IMR-90 (cell line): Measurements from ENCODE around the gene PRR9. TPM values are rescaled to one million over a fixed set of nuclear protein-coding genes. Genes with fewer than 3 reads are reported as not detected.

Experiments
- ATAC-seq: fragments of 200-7000 bp; cut with Tn5 transposase; 2 replicates; pipeline ENCODE4 v1.9.1; 2020; ENCODE audit warnings: low read depth, mild to moderate bottlenecking, moderate library complexity
- BruUV-seq: library from RNA; stranded (reverse); fragments of 400-500 nt; replicated peaks from 2 replicates; lab custom pipeline; 2021; lab: Mats Ljungman, UMichigan
- CTCF ChIA-PET: fragments of 300-600 bp; formaldehyde crosslinking; extraction: SDS; loops from one replicate; lab custom pipeline; 2021; ENCODE audit warnings: antibody characterized with exemption; lab: Yijun Ruan, JAX
- POLR2A ChIA-PET: fragments of 300-600 bp; sonication (Branson Sonifier 250); formaldehyde crosslinking; loops from one replicate; lab custom pipeline; 2022; ENCODE audit warnings: antibody characterized with exemption; ENCODE audit not compliant: unreplicated experiment; lab: Charles Lee
- DNase-seq: peaks from one replicate; pipeline ENCODE4 v3.0.0; 2013
- H2AFZ ChIP-seq: replicated peaks from 2 replicates; pipeline ENCODE3; 2013; ENCODE audit warnings: low read length, mild to moderate bottlenecking; ENCODE audit not compliant: poor library complexity
- H2AK5ac ChIP-seq: 2 replicates; pipeline ENCODE4 v1.6.1; 2013; ENCODE audit warnings: low read depth, low read length, inconsistent platforms
- H2AK9ac ChIP-seq: replicated peaks from 2 replicates; pipeline ENCODE3; 2013; ENCODE audit warnings: mild to moderate bottlenecking, low read depth, low read length, moderate library complexity; ENCODE audit not compliant: poor library complexity
- H2BK120ac ChIP-seq: 2 replicates; pipeline ENCODE4 v1.6.1; 2013; ENCODE audit warnings: low read depth, low read length, inconsistent platforms
- H2BK15ac ChIP-seq: 3 replicates; pipeline ENCODE4 v1.6.1; 2013; ENCODE audit warnings: low read depth, low read length, inconsistent platforms
- H2BK20ac ChIP-seq: 2 replicates; pipeline ENCODE4 v1.6.1; 2013; ENCODE audit warnings: low read depth, mild to moderate bottlenecking, inconsistent platforms, low read length, moderate library complexity
- H2BK5ac ChIP-seq: 2 replicates; pipeline ENCODE4 v1.6.1; 2013; ENCODE audit warnings: mild to moderate bottlenecking, low read depth, low read length, inconsistent platforms; ENCODE audit not compliant: poor library complexity, severe bottlenecking
- H3K14ac ChIP-seq: replicated peaks from 2 replicates; pipeline ENCODE4 v1.6.1; 2013; ENCODE audit warnings: low read depth, low read length, inconsistent platforms
- H3K18ac ChIP-seq: 2 replicates; pipeline ENCODE4 v1.6.1; 2013; ENCODE audit warnings: low read depth, low read length, control low read depth
- H3K23ac ChIP-seq: 2 replicates; pipeline ENCODE4 v1.6.1; 2013; ENCODE audit warnings: low read depth, low read length, inconsistent platforms
- H3K27ac ChIP-seq: 2 replicates; pipeline ENCODE4 v1.5.1; 2013; ENCODE audit warnings: mild to moderate bottlenecking, control low read depth, low read length; ENCODE audit not compliant: insufficient read depth
- H3K27me3 ChIP-seq: 2 replicates; pipeline ENCODE4 v1.6.1; 2013; ENCODE audit warnings: low read length; ENCODE audit not compliant: control insufficient read depth, insufficient read depth
- H3K36me3 ChIP-seq: 2 replicates; pipeline ENCODE4 v1.6.1; 2013; ENCODE audit warnings: low read length, mixed read lengths; ENCODE audit not compliant: control insufficient read depth, insufficient read depth
- H3K4ac ChIP-seq: 2 replicates; pipeline ENCODE4 v1.6.1; 2013; ENCODE audit warnings: low read depth, low read length, inconsistent platforms
- H3K4me1 ChIP-seq: 2 replicates; pipeline ENCODE4 v1.6.1; 2013; ENCODE audit warnings: low read length, mixed read lengths; ENCODE audit not compliant: control insufficient read depth, insufficient read depth
- H3K4me2 ChIP-seq: 2 replicates; pipeline ENCODE4 v1.6.1; 2013; ENCODE audit warnings: low read depth, mild to moderate bottlenecking, control low read depth, low read length, moderate library complexity
- H3K4me3 ChIP-seq: 2 replicates; pipeline ENCODE4 v1.5.1; 2013; ENCODE audit warnings: low read depth, mild to moderate bottlenecking, control low read depth, low read length, moderate library complexity; ENCODE audit not compliant: insufficient read depth
- H3K56ac ChIP-seq: 2 replicates; pipeline ENCODE4 v1.6.1; 2013; ENCODE audit warnings: low read length, inconsistent platforms; ENCODE audit not compliant: insufficient read depth; ENCODE audit errors: extremely low read depth
- H3K79me1 ChIP-seq, 2 experiments: 2 replicates each; pipeline ENCODE4 v1.6.1; 2013; ENCODE audit warnings: low read length in 2 of 2, inconsistent platforms in 1 of 2, low read depth in 1 of 2
- H3K9ac ChIP-seq: 2 replicates; pipeline ENCODE4 v1.6.1; 2013; ENCODE audit warnings: low read depth, low read length, control low read depth
- H3K9me1 ChIP-seq: 2 replicates; pipeline ENCODE4 v1.6.1; 2013; ENCODE audit warnings: low read length, inconsistent platforms; ENCODE audit not compliant: insufficient read depth
- H3K9me3 ChIP-seq: 2 replicates; pipeline ENCODE4 v1.6.1; 2013; ENCODE audit warnings: low read length; ENCODE audit not compliant: control insufficient read depth, insufficient read depth
- H4K20me1 ChIP-seq: 2 replicates; pipeline ENCODE4 v1.6.1; 2013; ENCODE audit warnings: low read length, inconsistent platforms; ENCODE audit not compliant: insufficient read depth
- H4K5ac ChIP-seq: 2 replicates; pipeline ENCODE4 v1.6.1; 2013; ENCODE audit warnings: mild to moderate bottlenecking, low read depth, low read length, control low read depth
- H4K8ac ChIP-seq, 2 experiments: 2 replicates each; pipeline ENCODE4 v1.6.1; 2013; ENCODE audit warnings: low read depth in 2 of 2, low read length in 2 of 2, control low read depth in 1 of 2, inconsistent platforms in 1 of 2
- H4K91ac ChIP-seq: 2 replicates; pipeline ENCODE4 v1.6.1; 2013; ENCODE audit warnings: low read depth, low read length, inconsistent platforms; ENCODE audit not compliant: insufficient read depth
- BHLHE40 ChIP-seq: fragments of 150-350 bp; IDR thresholded peaks from 2 replicates; pipeline ENCODE4 v1.6.1; 2016; ENCODE audit warnings: mild to moderate bottlenecking, low read depth, low read length
- CEBPB ChIP-seq: IDR thresholded peaks from 2 replicates; pipeline ENCODE4 v1.6.1; 2012; ENCODE audit warnings: low read depth, low read length, improper control_type of control experiment
- CHD1 ChIP-seq: IDR thresholded peaks from 2 replicates; pipeline ENCODE4 v1.6.1; 2012; ENCODE audit warnings: low read depth, low read length, improper control_type of control experiment
- ELK1 ChIP-seq: fragments of 150-350 bp; IDR thresholded peaks from 2 replicates; pipeline ENCODE4 v1.6.1; 2016; ENCODE audit warnings: low read depth, mild to moderate bottlenecking, low read length, moderate library complexity, borderline replicate concordance
- FOS ChIP-seq: fragments of 150-350 bp; IDR thresholded peaks from 2 replicates; pipeline ENCODE4 v1.6.1; 2016; ENCODE audit warnings: low read depth, low read length
- MAFK ChIP-seq: IDR thresholded peaks from 2 replicates; pipeline ENCODE4 v1.6.1; 2012; ENCODE audit warnings: low read depth, low read length, improper control_type of control experiment
- MAZ ChIP-seq: IDR thresholded peaks from 2 replicates; pipeline ENCODE4 v1.6.1; 2012; ENCODE audit warnings: low read depth, mild to moderate bottlenecking, low read length, improper control_type of control experiment, moderate library complexity, borderline replicate concordance
- MXI1 ChIP-seq: IDR thresholded peaks from 2 replicates; pipeline ENCODE4 v1.6.1; 2012; ENCODE audit warnings: low read depth, mild to moderate bottlenecking, low read length, moderate library complexity, borderline replicate concordance
- NFE2L2 ChIP-seq: fragments of 150-350 bp; IDR thresholded peaks from 2 replicates; pipeline ENCODE4 v1.6.1; 2016; ENCODE audit warnings: low read depth, mild to moderate bottlenecking, low read length
- POLR2A ChIP-seq: IDR thresholded peaks from 2 replicates; pipeline ENCODE4 v1.6.1; 2012; ENCODE audit warnings: mild to moderate bottlenecking, low read depth, low read length
- RAD21 ChIP-seq: IDR thresholded peaks from 2 replicates; pipeline ENCODE4 v1.6.1; 2012; ENCODE audit warnings: low read length, improper control_type of control experiment
- RCOR1 ChIP-seq: IDR thresholded peaks from 2 replicates; pipeline ENCODE4 v1.6.1; 2012; ENCODE audit warnings: mild to moderate bottlenecking, low read length, improper control_type of control experiment; ENCODE audit not compliant: insufficient replicate concordance
- RFX5 ChIP-seq: IDR thresholded peaks from 2 replicates; pipeline ENCODE4 v1.8.0; 2012; ENCODE audit warnings: low read depth, mild to moderate bottlenecking, low read length, moderate library complexity
- SMC3 ChIP-seq: fragments of 150-350 bp; IDR thresholded peaks from 2 replicates; pipeline ENCODE4 v1.6.1; 2016; ENCODE audit warnings: low read depth, mild to moderate bottlenecking, antibody characterized with exemption, low read length, moderate library complexity
- USF2 ChIP-seq: fragments of 150-350 bp; IDR thresholded peaks from 2 replicates; pipeline ENCODE4 v1.6.1; 2017; ENCODE audit warnings: mild to moderate bottlenecking, antibody characterized with exemption, low read length, low read depth
- WGBS, 2 experiments: methylation state at CpG; one replicate each; pipeline versions ENCODE4 v1.1.5 to v1.1.7; 2013; ENCODE audit warnings: missing lambda C conversion rate in 2 of 2; ENCODE audit not compliant: insufficient read length in 1 of 2; ENCODE audit errors: extremely low coverage in 2 of 2; 5-methylcytosine and 5-hydroxymethylcytosine counted together
- dilution Hi-C: fragments of 300-500 bp; cut with HindIII; formaldehyde crosslinking; loops from one replicate; pipeline ENCODE4 v1.14.3; 2018; ENCODE audit warnings: low sequenced_read_pairs; ENCODE audit not compliant: unreplicated experiment
- in situ Hi-C: fragments of 300-500 bp; cut with MboI; formaldehyde crosslinking; loops from 3 replicates; pipeline ENCODE4 v1.14.3; 2019; ENCODE audit warnings: low sequenced_read_pairs, inconsistent platforms, mixed read lengths
- intact Hi-C: fragments of 100-400 bp; cut with micrococcal nuclease; formaldehyde crosslinking; loops from 2 replicates; pipeline ENCODE4 v1.10.0; 2022
- polyA plus RNA-seq, 3 experiments: library from polyadenylated mRNA; depleted of rRNA; stranded (reverse); fragments of >200 nt; gene quantifications; 2 replicates each; pipeline ENCODE4 v1.2.3, GENCODE V29; 2012; ENCODE audit warnings: low replicate concordance in 1 of 3
- total RNA-seq: library from RNA; depleted of rRNA; stranded (reverse); fragments of >200 nt; gene quantifications from 2 replicates; pipeline ENCODE4 v1.2.3, GENCODE V29; 2012

Gene PRR9
- total and polyA plus RNA-seq, 2 of the 4 experiments (the other 2 are of a cell fraction): not detected

DNA sequence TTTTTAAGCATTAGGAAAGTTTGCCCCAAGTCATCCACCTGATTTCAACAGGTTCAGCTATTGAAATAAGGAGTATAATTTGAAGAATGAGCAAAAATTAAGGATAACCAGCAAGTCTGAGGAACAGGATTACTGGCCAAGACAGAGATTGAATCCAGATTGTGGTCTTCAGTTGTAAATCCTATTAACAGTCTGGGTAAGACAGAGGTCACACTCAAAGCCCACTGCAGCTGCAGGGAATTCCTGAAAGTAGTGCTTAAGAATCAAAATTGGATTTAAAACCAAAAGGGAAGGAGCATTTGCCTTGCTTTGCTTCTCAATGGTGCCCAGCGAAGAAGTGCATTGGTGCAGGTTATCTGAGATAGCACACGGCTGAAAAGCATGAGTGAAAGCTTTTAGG lies 35.7 kb downstream of the PRR9 start:
- Histone ChIP-seq H2AK9ac (no peak overlapping the region), H3K56ac (no peak overlapping the region), H2BK20ac (no peak overlapping the region), H3K27me3 (no peaks in the 10 kb centered on the region), H2BK5ac (no peak overlapping the region), H3K9me1 (no peaks in the 10 kb centered on the region), H3K36me3 (no peaks in the 10 kb centered on the region), H3K14ac (no peak overlapping the region), H3K4me3 (no peak overlapping the region), H3K9me3 (no peaks in the 10 kb centered on the region), H4K5ac (no peak overlapping the region), H4K91ac (no peak overlapping the region), H2BK15ac (no peak overlapping the region), H3K27ac (no peak overlapping the region), H2AFZ (no peak overlapping the region), H3K4ac (no peak overlapping the region), H3K23ac (no peak overlapping the region), H3K4me1 (no peaks in the 10 kb centered on the region), H3K18ac (no peak overlapping the region), H2AK5ac (no peak overlapping the region), H3K4me2 (no peak overlapping the region), H2BK120ac (no peak overlapping the region), H4K8ac (no peak overlapping the region), H3K9ac (no peak overlapping the region), H4K20me1 (no peaks in the 10 kb centered on the region), H3K79me1 (no peaks in the 10 kb centered on the region)
- no peak for DNase-seq
- BruUV-seq: no TSS peak
- WGBS, 2 experiments: 50% methylated on average over 2 of the region's 2 CpGs; no CpG with 5 or more reads in 1 of the 2 experiments
- intact Hi-C loops: no loop called here
- dilution Hi-C loops: no loop called here
- CTCF ChIA-PET: no interaction called here
- TF ChIP-seq FOS (no peak), CEBPB (no peak), BHLHE40 (no peak), CHD1 (no peak), MAFK (no peak), ELK1 (no peak), RAD21 (no peak), MXI1 (no peak), MAZ (no peak), RFX5 (no peak), USF2 (no peak), RCOR1 (no peak), NFE2L2 (no peak), SMC3 (no peak), POLR2A (no peak)
- in situ Hi-C loops: no loop called here
- POLR2A ChIA-PET: no interaction called here
- no peak for ATAC-seq
